Calu3 (cell line): ENCODE measurements around the gene PLXNB2. TPM values are rescaled to one million over a fixed set of nuclear protein-coding genes. Genes with fewer than 3 reads are reported as not detected.

Source experiments
- BruUV-seq: library from RNA; stranded (reverse); fragments of 400-500 nt; replicated peaks from 2 replicates; lab custom pipeline; 2021; lab: Mats Ljungman, UMichigan
- CTCF ChIA-PET: fragments of 300-600 bp; sonication (Branson Sonifier 250); formaldehyde crosslinking; loops from one replicate; lab custom pipeline; 2022; ENCODE audit warnings: antibody characterized with exemption; lab: Charles Lee
- DNase-seq: peaks from one replicate; pipeline ENCODE4 v3.0.0; 2022
- H3K27ac Mint-ChIP-seq: one replicate; pipeline ENCODE4 v1.8.0; 2022; ENCODE audit warnings: mixed read lengths; ENCODE audit not compliant: unreplicated experiment
- H3K27me3 Mint-ChIP-seq: one replicate; pipeline ENCODE4 v1.8.0; 2022; ENCODE audit warnings: mixed read lengths; ENCODE audit not compliant: unreplicated experiment
- H3K36me3 Mint-ChIP-seq: one replicate; pipeline ENCODE4 v1.8.0; 2022; ENCODE audit warnings: mild to moderate bottlenecking, moderate library complexity, mixed read lengths; ENCODE audit not compliant: insufficient read depth, unreplicated experiment
- H3K4me1 Mint-ChIP-seq: one replicate; pipeline ENCODE4 v1.8.0; 2022; ENCODE audit warnings: mild to moderate bottlenecking, low read depth, mixed read lengths; ENCODE audit not compliant: unreplicated experiment
- H3K4me3 Mint-ChIP-seq: one replicate; pipeline ENCODE4 v1.8.0; 2022; ENCODE audit warnings: mild to moderate bottlenecking, low read depth, moderate library complexity, mixed read lengths; ENCODE audit not compliant: unreplicated experiment
- H3K9me3 Mint-ChIP-seq: one replicate; pipeline ENCODE4 v1.8.0; 2022; ENCODE audit warnings: low read depth, mixed read lengths; ENCODE audit not compliant: unreplicated experiment
- CTCF ChIP-seq: fragments of 200-600 bp; IDR thresholded peaks from one replicate; pipeline ENCODE4 v1.8.0; 2022; ENCODE audit warnings: antibody characterized with exemption; ENCODE audit not compliant: unreplicated experiment
- intact Hi-C: fragments of 100-400 bp; cut with micrococcal nuclease; formaldehyde crosslinking; loops from one replicate; pipeline ENCODE4 v1.10.0; 2022; ENCODE audit not compliant: unreplicated experiment
- total RNA-seq: library from RNA; stranded (reverse); gene quantifications from 2 replicates; pipeline ENCODE4 v1.2.3, GENCODE V29; 2022

The PLXNB2 gene
- total RNA-seq, 1 experiment from 2014 or later, result 298 TPM

DNA sequence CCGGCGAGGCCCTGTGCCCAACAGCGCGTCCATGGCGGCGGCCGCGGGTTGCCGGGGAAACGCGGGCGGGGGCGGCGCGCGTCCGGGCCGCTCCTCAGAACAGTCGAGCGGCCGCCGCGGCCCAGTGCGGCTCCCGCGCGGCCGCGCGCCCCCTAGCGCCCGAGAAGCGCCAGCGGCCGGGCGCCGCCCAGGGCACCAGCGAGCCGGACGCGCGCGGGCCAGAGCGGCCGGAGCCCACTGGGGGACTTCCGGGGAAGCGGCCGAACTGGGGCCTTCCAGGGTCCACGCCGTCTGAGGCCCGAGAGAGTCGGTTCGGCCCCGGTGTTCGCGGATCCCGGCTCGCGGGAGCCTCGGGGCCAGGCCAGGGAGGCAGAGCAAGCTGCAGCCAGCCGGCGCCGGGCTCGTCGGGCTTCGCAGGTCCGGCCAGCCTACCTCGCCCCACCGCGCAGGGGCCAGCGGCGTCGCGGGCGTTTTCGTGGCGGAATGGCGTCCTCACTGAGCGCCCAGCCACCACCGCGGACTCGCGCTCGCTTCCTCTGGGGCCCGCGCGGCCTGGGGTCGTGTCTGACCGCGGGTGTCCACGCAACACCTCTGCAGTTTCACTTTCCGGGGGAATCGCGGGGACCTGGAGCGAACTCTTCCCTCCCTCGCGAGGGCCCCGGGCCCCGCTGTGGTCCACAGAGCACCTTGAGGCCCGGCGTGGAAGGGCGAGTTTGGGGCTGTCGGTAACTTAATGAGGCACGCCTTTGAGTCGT is 19.7 kb upstream of the PLXNB2 start, which contains the start of gene DENND6B:
Gene DENND6B, minus strand, starts transcription at position 57 of the 755 bp plus-strand sequence. Its CDS starts 24 bp downstream, at position 33.
- Mint-ChIP-seq H3K4me3 (peak within 1 kb of the TSS; percentile 74), H3K4me1 (peaks cover 31% of the 10 kb centered on the region), H3K9me3 (no peaks in the 10 kb centered on the region), H3K36me3 (peaks cover 27% of the 10 kb centered on the region), H3K27me3 (no peaks in the 10 kb centered on the region), H3K27ac (peak within 1 kb of the TSS; percentile 67)
- intact Hi-C loops, result loop anchor here (5.0 kb wide), 1 partner anchor 55 kb away; the partner anchor contains the start of gene MAPK11
- BruUV-seq, result TSS peak; percentile 69
- TF ChIP-seq CTCF, result peak; percentile 35
- CTCF ChIA-PET, result interaction anchor here (0.6 to 1.9 kb wide), 3 partner anchors 21 to 76 kb away, joined by 3 to 5 read pairs (median 3); no protein-coding TSS in a partner anchor
- peak; percentile 86 for DNase-seq

- Mint-ChIP-seq H3K9me3 (no peaks in the 10 kb centered on the region), H3K27me3 (no peaks in the 10 kb centered on the region), H3K36me3 (peaks cover 27% of the 10 kb centered on the region), H3K4me1 (peaks cover 29% of the 10 kb centered on the region), H3K27ac (peak overlapping the region; percentile 64), H3K4me3 (peak overlapping the region; percentile 74)
- TF ChIP-seq CTCF, result no peak
- CTCF ChIA-PET, result interaction anchor here (0.6 to 2.8 kb wide), 5 partner anchors 20 to 74 kb away, joined by 3 to 9 read pairs (median 6); no protein-coding TSS in a partner anchor
- intact Hi-C loops, result loop anchor here (5.0 kb wide), 1 partner anchor 54 kb away; the partner anchor contains the start of gene MAPK11
- no peak for DNase-seq
- BruUV-seq, result no TSS peak
Observed at GRCh38 chr22:50326225-50326955, 18.9 kb upstream of the PLXNB2 start.

DNA sequence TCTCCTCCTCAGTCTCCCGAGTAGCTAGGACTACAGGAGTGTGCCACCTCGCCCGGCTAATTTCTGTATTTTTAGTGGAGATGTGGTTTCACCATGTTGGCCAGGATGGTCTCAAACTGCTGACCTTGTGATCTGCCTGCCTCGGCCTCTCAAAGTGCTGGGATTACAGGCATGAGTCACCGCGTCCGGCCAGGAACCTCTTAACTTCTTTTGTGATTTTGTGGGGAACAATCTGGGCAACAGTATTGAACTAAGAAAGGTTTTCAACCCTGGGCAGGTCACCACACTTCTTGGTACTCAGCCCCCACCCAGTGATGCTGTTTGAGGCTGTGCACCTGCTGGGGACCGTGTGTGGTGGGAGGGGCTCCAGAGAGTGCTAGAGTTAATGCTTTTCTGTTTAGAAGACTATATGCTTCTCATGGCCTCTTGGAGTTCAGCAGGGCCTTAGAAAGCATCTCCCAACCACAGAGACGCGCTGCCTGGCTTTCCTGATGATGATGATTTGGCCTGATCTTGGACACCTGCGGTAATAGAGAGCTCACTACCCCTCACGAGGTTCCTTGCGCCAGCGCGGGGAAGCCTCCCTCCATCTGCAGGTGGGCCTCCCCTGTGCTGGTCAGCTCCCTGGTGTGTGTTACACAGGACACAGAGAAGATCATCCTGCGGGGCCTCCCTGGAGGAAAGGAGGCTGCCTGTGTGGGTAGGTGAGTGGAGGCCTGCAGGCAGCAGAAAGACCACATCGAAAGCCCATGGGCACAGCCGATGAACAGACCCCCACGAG is 18.2 kb upstream of the PLXNB2 start:
- intact Hi-C loops, result loop anchor here (5.0 kb wide), 1 partner anchor 53 kb away; the partner anchor contains the start of gene MAPK11
- Mint-ChIP-seq H3K4me1 (peaks cover 22% of the 10 kb centered on the region), H3K27me3 (no peaks in the 10 kb centered on the region), H3K27ac (peak overlapping the region; percentile 64), H3K36me3 (peaks cover 27% of the 10 kb centered on the region), H3K9me3 (no peaks in the 10 kb centered on the region), H3K4me3 (peak overlapping the region; percentile 74)
- CTCF ChIA-PET, result interaction anchor here (0.7 to 2.8 kb wide), 5 partner anchors 19 to 110 kb away, joined by 5 to 9 read pairs (median 7); no protein-coding TSS in a partner anchor
- DNase-seq, result no peak
- TSS peak; percentile 28 for BruUV-seq
- TF ChIP-seq CTCF, result no peak
